Endothelial cell of umbilical vein (primary cell): ENCODE results near the gene FAM118A. TPM values are rescaled to one million over a fixed set of nuclear protein-coding genes. Genes with fewer than 3 reads are reported as not detected.
A peak's percentile ranks its signal among the peaks of the same experiment; 100 is the strongest.

Experiments used
- BruUV-seq: library from RNA; stranded (reverse); fragments of 400-500 nt; replicated peaks from 2 replicates; lab custom pipeline; 2021; lab: Mats Ljungman, UMichigan
- CTCF ChIA-PET: fragments of 300-600, 350-600 bp; sonication (Branson Sonifier 250); formaldehyde crosslinking; loops from one replicate; lab custom pipeline; 2021; ENCODE audit warnings: antibody characterized with exemption, inconsistent platforms; lab: Charles Lee
- POLR2A ChIA-PET: fragments of 300-600, 350-600 bp; sonication (Branson Sonifier 250); formaldehyde crosslinking; loops from one replicate; lab custom pipeline; 2021; ENCODE audit warnings: antibody characterized with exemption, inconsistent platforms; lab: Charles Lee
- DNase-seq: peaks from one replicate; pipeline ENCODE4 v3.0.0-alpha.2; 2011; ENCODE audit warnings: low read depth, low spot score
- FAIRE-seq: peaks from 2 replicates; lab custom pipeline; 2011; peaks lifted over from hg19 to GRCh38; lab: Jason Lieb, UNC
- H2AFZ ChIP-seq: 2 replicates; pipeline ENCODE4 v1.6.0; 2012; ENCODE audit warnings: low read depth, low read length, control low read depth, inconsistent platforms
- H3K27ac ChIP-seq: 2 replicates; pipeline ENCODE4 v1.5.1; 2011; ENCODE audit warnings: low read depth, mild to moderate bottlenecking, control low read depth, low read length, moderate library complexity; ENCODE audit not compliant: insufficient read depth
- H3K27me3 ChIP-seq, 2 experiments: 2 replicates each; pipeline versions ENCODE4 v1.6.0 to v1.6.1; 2011; ENCODE audit warnings: low read length in 2 of 2, mixed read lengths in 1 of 2; ENCODE audit not compliant: control insufficient read depth in 2 of 2, insufficient read depth in 2 of 2
- H3K36me3 ChIP-seq, 2 experiments: 2 replicates in 1 of 2; 3 replicates in 1 of 2; pipeline ENCODE4 v1.5.1; 2011; ENCODE audit warnings: low read length in 2 of 2, mild to moderate bottlenecking in 1 of 2, moderate library complexity in 1 of 2; ENCODE audit not compliant: control insufficient read depth in 2 of 2, insufficient read depth in 2 of 2; ENCODE audit errors: extremely low read depth in 1 of 2
- H3K4me1 ChIP-seq: 3 replicates; pipeline ENCODE4 v1.5.1; 2011; ENCODE audit warnings: mild to moderate bottlenecking, low read length; ENCODE audit not compliant: control insufficient read depth, insufficient read depth; ENCODE audit errors: extremely low read depth
- H3K4me2 ChIP-seq: 2 replicates; pipeline ENCODE4 v1.6.1; 2011; ENCODE audit warnings: low read length, control low read depth, mixed read lengths; ENCODE audit not compliant: insufficient read depth
- H3K4me3 ChIP-seq, 3 experiments: fragments of 200-600 bp in 1 of 3; sonication (generic), shearing (Covaris generic) in 1 of 3; replicated peaks in 1 of 3; 2 replicates each; pipeline ENCODE4 v1.5.1; 2011 to 2016; ENCODE audit warnings: control low read depth in 3 of 3, low read length in 3 of 3, mild to moderate bottlenecking in 2 of 3, inconsistent platforms in 1 of 3, low read depth in 1 of 3, moderate library complexity in 1 of 3; ENCODE audit not compliant: insufficient read depth in 1 of 3
- H3K79me2 ChIP-seq: 2 replicates; pipeline ENCODE4 v1.6.0; 2012; ENCODE audit warnings: low read length, inconsistent platforms; ENCODE audit not compliant: control insufficient read depth, insufficient read depth
- H3K9ac ChIP-seq: replicated peaks from 2 replicates; pipeline ENCODE3; 2011; ENCODE audit warnings: low read length, control low read depth; ENCODE audit not compliant: insufficient read depth; ENCODE audit errors: extremely low read depth
- H3K9me1 ChIP-seq: replicated peaks from 3 replicates; pipeline ENCODE4 v1.6.0; 2011; ENCODE audit warnings: mild to moderate bottlenecking, low read length; ENCODE audit not compliant: control insufficient read depth, insufficient read depth; ENCODE audit errors: extremely low read depth
- H3K9me3 ChIP-seq: replicated peaks from 2 replicates; pipeline ENCODE4 v1.5.1; 2012; ENCODE audit warnings: low read length, inconsistent platforms; ENCODE audit not compliant: control insufficient read depth, insufficient read depth
- H4K20me1 ChIP-seq: replicated peaks from 2 replicates; pipeline ENCODE3; 2011; ENCODE audit warnings: mild to moderate bottlenecking, low read length; ENCODE audit not compliant: control insufficient read depth, insufficient read depth; ENCODE audit errors: extremely low read depth
- CTCF ChIP-seq, 2 donors: IDR thresholded peaks; 1 replicate in 1 of 2; 2 replicates in 1 of 2; pipeline ENCODE4 v1.5.1; 2011; ENCODE audit warnings: low read length in 2 of 2, mild to moderate bottlenecking in 2 of 2, moderate library complexity in 2 of 2, control low read depth in 1 of 2, inconsistent platforms in 1 of 2, low read depth in 1 of 2; ENCODE audit not compliant: insufficient read depth in 1 of 2; ENCODE audit errors: extremely low read depth in 1 of 2
- EZH2 ChIP-seq: IDR thresholded peaks from 2 replicates; pipeline ENCODE4 v1.6.1; 2012; ENCODE audit warnings: borderline replicate concordance, low read depth, mild to moderate bottlenecking, moderate library complexity, low read length, inconsistent platforms; ENCODE audit not compliant: severe bottlenecking
- FOS ChIP-seq: IDR thresholded peaks from 2 replicates; pipeline ENCODE4 v1.6.1; 2011; ENCODE audit warnings: mild to moderate bottlenecking, low read length, moderate library complexity, borderline replicate concordance; ENCODE audit not compliant: insufficient read depth
- GATA2 ChIP-seq: IDR thresholded peaks from 2 replicates; pipeline ENCODE4 v1.7.0; 2011; ENCODE audit warnings: low read depth, mild to moderate bottlenecking, moderate library complexity, mixed read lengths, low read length; ENCODE audit not compliant: insufficient read length, insufficient read depth
- JUN ChIP-seq: IDR thresholded peaks from 2 replicates; pipeline ENCODE4 v1.6.1; 2011; ENCODE audit warnings: borderline replicate concordance, low read depth; ENCODE audit not compliant: insufficient read length, insufficient read depth
- MAX ChIP-seq: IDR thresholded peaks from 2 replicates; pipeline ENCODE4 v1.6.1; 2011; ENCODE audit not compliant: insufficient read depth, insufficient read length
- MYC ChIP-seq: IDR thresholded peaks from one replicate; pipeline ENCODE4 v1.6.1; 2011; ENCODE audit warnings: mild to moderate bottlenecking, low read depth, low read length
- POLR2A ChIP-seq: IDR thresholded peaks from 2 replicates; pipeline ENCODE4 v1.6.1; 2012; ENCODE audit warnings: low read depth, mild to moderate bottlenecking, control low read depth, low read length
- POLR2AphosphoS5 ChIP-seq: IDR thresholded peaks from 2 replicates; pipeline ENCODE4 v1.6.1; 2012; ENCODE audit warnings: low read depth, mild to moderate bottlenecking, control low read depth, low read length, moderate library complexity; ENCODE audit not compliant: insufficient read depth
- dilution Hi-C: fragments of 300-500 bp; cut with MboI; formaldehyde crosslinking; loops from one replicate; pipeline ENCODE4 v1.15.0; 2019; ENCODE audit warnings: low sequenced_read_pairs; ENCODE audit not compliant: extremely low pct_ligation_motif_present
- intact Hi-C: fragments of 100-400 bp; cut with micrococcal nuclease; formaldehyde crosslinking; loops from one replicate; pipeline ENCODE4 v1.10.0; 2022
- polyA plus RNA-seq, 4 experiments: library from polyadenylated mRNA; depleted of rRNA in 3 of 4; stranded (reverse) in 3 of 4; unstranded in 1 of 4; fragments of >200 nt; gene quantifications; 2 replicates each; pipeline versions ENCODE4 v1.2.1 to v1.2.3, GENCODE V29; 2011 to 2012; ENCODE audit warnings: missing spikeins in 1 of 4
- total RNA-seq: library from RNA; stranded (reverse); gene quantifications from 2 replicates; pipeline ENCODE4 v1.2.3, GENCODE V29; 2021

The FAM118A gene
- total and polyA plus RNA-seq, 2 donors (not counting 3 experiments of a cell fraction or from before 2014, with no cell fraction given), result 20.2 to 25.6 TPM

GRCh38 chr22:45268167-45268957 lies 41.4 kb upstream of the FAM118A start:
- intact Hi-C loops (loop anchor here (2.0 to 5.0 kb wide), 2 partner anchors 49 to 68 kb away; no protein-coding TSS in a partner anchor), dilution Hi-C loops (no loop called here)
- ChIA-PET CTCF (interaction anchor here (1.1 to 1.9 kb wide), 4 partner anchors 50 to 286 kb away, joined by 3 to 11 read pairs (median 4); no protein-coding TSS in a partner anchor), POLR2A (interaction anchor here (0.6 kb wide), 1 partner anchor 109 kb away, joined by 8 read pairs; no protein-coding TSS in a partner anchor)
- Histone ChIP-seq H3K9ac (no peak overlapping the region), H4K20me1 (no peaks in the 10 kb centered on the region), H3K4me3 (peak overlapping the region; percentile 44 to 61 (median 57)), H3K4me2 (peak overlapping the region; percentile 82), H3K9me3 (no peaks in the 10 kb centered on the region), H3K79me2 (no peaks in the 10 kb centered on the region), H3K27me3 (peaks cover 4 to 15% of the 10 kb centered on the region in 2 experiments), H3K4me1 (peaks cover 6% of the 10 kb centered on the region), H3K27ac (no peak overlapping the region), H3K36me3 (no peaks in the 10 kb centered on the region), H3K9me1 (no peaks in the 10 kb centered on the region), H2AFZ (peak overlapping the region; percentile 91)
- FAIRE-seq (no peak), DNase-seq (peak; percentile 14)
- TF ChIP-seq CTCF (IDR thresholded peaks at IDR 0.05; ENCODE audit: extremely low read depth in 1 of 2, insufficient read depth in 1 of 2, low read depth in 1 of 2, low read length in 2 of 2) (no peak), JUN (no peak), POLR2A (no peak), FOS (no peak), GATA2 (no peak), POLR2AphosphoS5 (no peak), MAX (no peak), EZH2 (no peak), MYC (no peak)
- no TSS peak for BruUV-seq
